H1 (cell line): ENCODE measurements around the gene SLC35D2. TPM values are rescaled to one million over a fixed set of nuclear protein-coding genes. Genes with fewer than 3 reads are reported as not detected.

Source experiments
- CTCF ChIA-PET: fragments of 300-600 bp; sonication (Branson Sonifier 250); formaldehyde crosslinking; loops from one replicate; lab custom pipeline; 2021; ENCODE audit not compliant: partially characterized antibody; lab: Charles Lee
- POLR2A ChIA-PET: fragments of 300-600 bp; sonication (Branson Sonifier 250); formaldehyde crosslinking; loops from one replicate; lab custom pipeline; 2021; ENCODE audit warnings: inconsistent platforms; ENCODE audit not compliant: partially characterized antibody; lab: Charles Lee
- DNase-seq, 2 experiments: peaks; one replicate each; pipeline versions ENCODE4 v3.0.0 to v3.0.0-alpha.2; 2010 to 2022; ENCODE audit warnings: low spot score in 2 of 2, low read depth in 1 of 2, mixed read lengths in 1 of 2
- FAIRE-seq: peaks from 2 replicates; lab custom pipeline; 2011; peaks lifted over from hg19 to GRCh38; lab: Jason Lieb, UNC
- H2AFZ ChIP-seq: 2 replicates; pipeline ENCODE4 v1.8.1; 2012; ENCODE audit warnings: low read length, inconsistent platforms
- H2AK5ac ChIP-seq: 2 replicates; pipeline ENCODE4 v1.6.1; 2013; ENCODE audit warnings: low read depth, low read length
- H2BK120ac ChIP-seq: replicated peaks from 2 replicates; pipeline ENCODE3; 2013; ENCODE audit warnings: low read depth, low read length, inconsistent platforms
- H2BK12ac ChIP-seq: 2 replicates; pipeline ENCODE4 v1.6.1; 2013; ENCODE audit warnings: low read depth, low read length
- H2BK15ac ChIP-seq: 2 replicates; pipeline ENCODE4 v1.6.1; 2013; ENCODE audit warnings: low read length
- H2BK20ac ChIP-seq: 2 replicates; pipeline ENCODE4 v1.6.1; 2013; ENCODE audit warnings: low read length
- H2BK5ac ChIP-seq: 2 replicates; pipeline ENCODE4 v1.6.1; 2013; ENCODE audit warnings: low read depth, low read length
- H3K14ac ChIP-seq: 2 replicates; pipeline ENCODE4 v1.6.1; 2013; ENCODE audit warnings: inconsistent platforms; ENCODE audit not compliant: insufficient read length
- H3K18ac ChIP-seq: 2 replicates; pipeline ENCODE4 v1.6.1; 2013; ENCODE audit warnings: low read length; ENCODE audit errors: extremely low read depth
- H3K23ac ChIP-seq: 2 replicates; pipeline ENCODE4 v1.6.1; 2013; ENCODE audit warnings: inconsistent platforms; ENCODE audit not compliant: insufficient read length
- H3K23me2 ChIP-seq: 2 replicates; pipeline ENCODE4 v1.6.1; 2013; ENCODE audit warnings: low read depth, low read length
- H3K27ac ChIP-seq: 2 replicates; pipeline ENCODE4 v1.6.1; 2011; ENCODE audit warnings: low read depth, low read length, inconsistent platforms
- H3K27me3 ChIP-seq, 4 experiments: replicated peaks in 1 of 4; 1 replicate in 1 of 4; 2 replicates in 3 of 4; pipeline versions ENCODE4 v1.6.1 to v1.8.1; 2011 to 2013; ENCODE audit warnings: low read length in 3 of 4, mild to moderate bottlenecking in 3 of 4, inconsistent platforms in 2 of 4, mixed read lengths in 2 of 4, moderate library complexity in 1 of 4; ENCODE audit not compliant: control insufficient read depth in 3 of 4, insufficient read depth in 3 of 4; ENCODE audit errors: extremely low read depth in 1 of 4
- H3K36me3 ChIP-seq, 4 experiments: 2 replicates each; pipeline versions ENCODE4 v1.6.1 to v1.8.1; 2011 to 2013; ENCODE audit warnings: mild to moderate bottlenecking in 4 of 4, low read length in 3 of 4, moderate library complexity in 2 of 4, control low read depth in 1 of 4, inconsistent platforms in 1 of 4; ENCODE audit not compliant: insufficient read depth in 4 of 4, control insufficient read depth in 2 of 4
- H3K4ac ChIP-seq: replicated peaks from 2 replicates; pipeline ENCODE3; 2013; ENCODE audit warnings: low read length, low read depth, mixed read lengths, inconsistent platforms; ENCODE audit not compliant: insufficient read length
- H3K4me1 ChIP-seq, 4 experiments: replicated peaks in 1 of 4; 1 replicate in 1 of 4; 2 replicates in 3 of 4; pipeline versions ENCODE4 v1.6.1 to v1.8.1; 2011 to 2013; ENCODE audit warnings: low read length in 3 of 4, inconsistent platforms in 2 of 4, mixed read lengths in 1 of 4; ENCODE audit not compliant: insufficient read depth in 4 of 4, control insufficient read depth in 3 of 4
- H3K4me2 ChIP-seq, 2 experiments: 2 replicates each; pipeline versions ENCODE4 v1.6.1 to v1.8.1; 2011 to 2013; ENCODE audit warnings: low read depth in 2 of 2, low read length in 2 of 2, control low read depth in 1 of 2, inconsistent platforms in 1 of 2, mild to moderate bottlenecking in 1 of 2; ENCODE audit not compliant: insufficient read depth in 1 of 2
- H3K4me3 ChIP-seq, 4 experiments: fragments of 200-600, 300-600 bp in 1 of 4; sonication (generic), shearing (Covaris generic), sonication (Bioruptor Twin) in 1 of 4; 2 replicates each; pipeline versions ENCODE4 v1.5.1 to v1.8.1; 2011 to 2016; ENCODE audit warnings: low read length in 4 of 4, low read depth in 3 of 4, control low read depth in 2 of 4, inconsistent platforms in 2 of 4, mild to moderate bottlenecking in 2 of 4, mixed read lengths in 1 of 4, moderate library complexity in 1 of 4; ENCODE audit not compliant: insufficient read depth in 2 of 4; ENCODE audit errors: extremely low read depth in 1 of 4
- H3K56ac ChIP-seq: replicated peaks from 2 replicates; pipeline ENCODE3; 2013; ENCODE audit warnings: low read depth, mild to moderate bottlenecking, mixed read lengths, low read length, inconsistent platforms; ENCODE audit not compliant: insufficient read length
- H3K79me1 ChIP-seq: 2 replicates; pipeline ENCODE4 v1.6.1; 2013; ENCODE audit warnings: low read depth, low read length, control low read depth
- H3K79me2 ChIP-seq, 2 experiments: 2 replicates each; pipeline versions ENCODE4 v1.6.1 to v1.8.1; 2012 to 2013; ENCODE audit warnings: low read length in 2 of 2, mild to moderate bottlenecking in 2 of 2, inconsistent platforms in 1 of 2; ENCODE audit not compliant: insufficient read depth in 2 of 2, control insufficient read depth in 1 of 2
- H3K9ac ChIP-seq, 4 experiments: replicated peaks in 1 of 4; 1 replicate in 1 of 4; 2 replicates in 3 of 4; pipeline versions ENCODE4 v1.6.1 to v1.8.1; 2011 to 2013; ENCODE audit warnings: low read depth in 3 of 4, low read length in 3 of 4, control low read depth in 2 of 4, mild to moderate bottlenecking in 2 of 4, moderate library complexity in 2 of 4, inconsistent platforms in 1 of 4; ENCODE audit errors: extremely low read depth in 1 of 4
- H3K9me3 ChIP-seq, 2 experiments: 2 replicates each; pipeline versions ENCODE4 v1.6.1 to v1.8.1; 2012 to 2013; ENCODE audit warnings: mild to moderate bottlenecking in 2 of 2, moderate library complexity in 2 of 2, control low read depth in 1 of 2, inconsistent platforms in 1 of 2, low read depth in 1 of 2, low read length in 1 of 2, mixed read lengths in 1 of 2; ENCODE audit not compliant: insufficient read depth in 2 of 2
- H4K20me1 ChIP-seq, 2 experiments: replicated peaks in 1 of 2; 2 replicates each; pipeline versions ENCODE3 to v1.8.1; 2011 to 2013; ENCODE audit warnings: inconsistent platforms in 2 of 2, low read length in 2 of 2, mild to moderate bottlenecking in 1 of 2; ENCODE audit not compliant: insufficient read depth in 2 of 2, control insufficient read depth in 1 of 2
- H4K5ac ChIP-seq: 2 replicates; pipeline ENCODE4 v1.6.1; 2013; ENCODE audit warnings: low read length, low read depth, mixed read lengths, inconsistent platforms; ENCODE audit not compliant: insufficient read length
- H4K8ac ChIP-seq: 2 replicates; pipeline ENCODE4 v1.8.0; 2013; ENCODE audit warnings: mild to moderate bottlenecking, moderate library complexity, low read length, inconsistent platforms; ENCODE audit not compliant: insufficient read depth; ENCODE audit errors: extremely low read depth
- H4K91ac ChIP-seq: replicated peaks from 2 replicates; pipeline ENCODE3; 2013; ENCODE audit warnings: low read length, mixed read lengths, inconsistent platforms; ENCODE audit not compliant: insufficient read length
- CTCF ChIP-seq, 3 experiments: IDR thresholded peaks; 1 replicate in 2 of 3; 2 replicates in 1 of 3; pipeline versions ENCODE4 v1.5.1 to v1.6.1; 2011; ENCODE audit warnings: low read length in 3 of 3, mild to moderate bottlenecking in 3 of 3, inconsistent platforms in 2 of 3, low read depth in 1 of 3, moderate library complexity in 1 of 3; ENCODE audit not compliant: insufficient read depth in 1 of 3; ENCODE audit errors: control extremely low read depth in 1 of 3
- MAX ChIP-seq: IDR thresholded peaks from 2 replicates; pipeline ENCODE4 v1.6.1; 2012; ENCODE audit warnings: inconsistent platforms
- POLR2AphosphoS5 ChIP-seq: IDR thresholded peaks from 2 replicates; pipeline ENCODE4 v1.6.1; 2011; ENCODE audit warnings: low read depth, low read length
- WGBS, 2 experiments: shearing (Covaris generic) in 1 of 2; methylation state at CpG; one replicate each; pipeline versions ENCODE4 v1.1.6 to v1.1.7; 2013 to 2015; ENCODE audit warnings: low lambda C conversion rate in 2 of 2, mixed read lengths in 2 of 2, inconsistent platforms in 1 of 2, low coverage in 1 of 2, missing lambda C conversion rate in 1 of 2; ENCODE audit not compliant: insufficient replicate concordance in 2 of 2, insufficient coverage in 1 of 2, insufficient read length in 1 of 2; ENCODE audit errors: extremely low coverage in 1 of 2, missing lambda C conversion rate in 1 of 2; 5-methylcytosine and 5-hydroxymethylcytosine counted together
- polyA plus RNA-seq, 7 experiments: library from polyadenylated mRNA; depleted of rRNA in 3 of 7; stranded (reverse) in 5 of 7; unstranded in 2 of 7; fragments of >200 nt in 5 of 7; fragments of 200-250 nt in 2 of 7; gene quantifications; 1 replicate in 5 of 7; 2 replicates in 1 of 7; 4 replicates in 1 of 7; pipeline versions ENCODE4 v1.2.1 to v1.2.3, GENCODE V29; 2011 to 2013; ENCODE audit warnings: missing spikeins in 2 of 7, mixed read lengths in 2 of 7
- total RNA-seq: library from RNA; stranded (reverse); fragmentation: NEBNext Ultra II Directional; extraction: Animal tissue kit (Norgen Biotek cat#: 25700); gene quantifications from 2 replicates; pipeline ENCODE4 v1.2.1, GENCODE V29; 2021

The SLC35D2 gene
- total and polyA plus RNA-seq, 2 of the 8 experiments (the other 6 are each of a cell fraction or from before 2014, with no cell fraction given), result 9.6 to 11.5 TPM

GRCh38 chr9:96348261-96348660 lies 35.2 kb downstream of the SLC35D2 start:
- TF ChIP-seq POLR2AphosphoS5 (no peak), CTCF (IDR thresholded peaks at IDR 0.05; ENCODE audit: control extremely low read depth in 1 of 3, insufficient read depth in 1 of 3, low read depth in 1 of 3, low read length in 3 of 3) (peak in 2 of 3 experiments; percentile 9 to 18; a peak in 2 of 4 replicates), MAX (0 out of 2 replicates have a peak, but pooled peaks have one; percentile 16)
- FAIRE-seq (no peak), DNase-seq (no peak)
- H3K23ac ChIP-seq, result no peak overlapping the region
- H3K4ac ChIP-seq, result no peak overlapping the region
- H3K4me3 ChIP-seq, result no peak overlapping the region
- no peak overlapping the region for H2BK20ac ChIP-seq
- 0 out of 2 replicates have a peak overlapping the region, but pooled peaks have one; percentile 8 for H2BK5ac ChIP-seq
- H2BK12ac ChIP-seq, result peak overlapping the region; percentile 7; the same call in 1 of the 2 replicates
- H3K79me2 ChIP-seq, result no peaks in the 10 kb centered on the region
- H3K79me1 ChIP-seq, result no peaks in the 10 kb centered on the region
- H2AK5ac ChIP-seq, result no peak overlapping the region
- no peaks in the 10 kb centered on the region for H4K20me1 ChIP-seq
- no peak overlapping the region for H3K9ac ChIP-seq
- H4K5ac ChIP-seq, result peak overlapping the region; percentile 53
- ChIA-PET POLR2A (no interaction called here), CTCF (interaction anchor here (0.7 kb wide), 1 partner anchor 20 kb away, joined by 3 read pairs; no protein-coding TSS in a partner anchor)
- peak overlapping the region; percentile 25 for H4K91ac ChIP-seq
- no peak overlapping the region for H2BK15ac ChIP-seq
- no peaks in the 10 kb centered on the region; a peak in 1 of 8 replicates for H3K36me3 ChIP-seq
- H3K56ac ChIP-seq, result no peak overlapping the region
- no peaks in the 10 kb centered on the region for H3K27me3 ChIP-seq
- peaks cover 0 to 4% of the 10 kb centered on the region in 2 experiments; a peak in 3 of 4 replicates for H3K9me3 ChIP-seq
- no peak overlapping the region for H3K27ac ChIP-seq
- H3K14ac ChIP-seq, result no peak overlapping the region
- 97% methylated on average over 5 of the region's 5 CpGs; no CpG with 5 or more reads in 1 of the 2 experiments for WGBS, 2 experiments
- H2BK120ac ChIP-seq, result peak overlapping the region; percentile 61
- H2AFZ ChIP-seq, result no peak overlapping the region
- no peaks in the 10 kb centered on the region for H3K23me2 ChIP-seq
- H3K18ac ChIP-seq, result no peak overlapping the region
- H4K8ac ChIP-seq, result 0 out of 2 replicates have a peak overlapping the region, but pooled peaks have one; percentile 35
- no peak overlapping the region for H3K4me2 ChIP-seq
- H3K4me1 ChIP-seq, result peaks cover 0 to 27% (median 15%) of the 10 kb centered on the region in 4 experiments; a peak in 6 of 7 replicates
